PFSK-1 (cell line): ENCODE measurements around the gene ACADVL.

Source experiments
- POLR2AphosphoS5 ChIP-seq: IDR thresholded peaks from 2 replicates; pipeline ENCODE4 v1.6.1; 2012; ENCODE audit warnings: low read depth, mild to moderate bottlenecking, control low read depth, low read length, moderate library complexity
- SIN3A ChIP-seq: IDR thresholded peaks from 2 replicates; pipeline ENCODE4 v1.6.1; 2012; ENCODE audit warnings: mild to moderate bottlenecking, low read length, moderate library complexity, borderline replicate concordance; ENCODE audit not compliant: insufficient read depth
- TF ChIP-seq, protein P1 (sequence below), 2 experiments: IDR thresholded peaks; 2 replicates each; pipeline versions ENCODE4 v1.6.1 to v1.8.0; 2011 to 2012; ENCODE audit warnings: low read depth in 2 of 2, low read length in 2 of 2, control low read depth in 1 of 2, inconsistent platforms in 1 of 2, mild to moderate bottlenecking in 1 of 2, moderate library complexity in 1 of 2; ENCODE audit not compliant: insufficient read depth in 1 of 2

DNA sequence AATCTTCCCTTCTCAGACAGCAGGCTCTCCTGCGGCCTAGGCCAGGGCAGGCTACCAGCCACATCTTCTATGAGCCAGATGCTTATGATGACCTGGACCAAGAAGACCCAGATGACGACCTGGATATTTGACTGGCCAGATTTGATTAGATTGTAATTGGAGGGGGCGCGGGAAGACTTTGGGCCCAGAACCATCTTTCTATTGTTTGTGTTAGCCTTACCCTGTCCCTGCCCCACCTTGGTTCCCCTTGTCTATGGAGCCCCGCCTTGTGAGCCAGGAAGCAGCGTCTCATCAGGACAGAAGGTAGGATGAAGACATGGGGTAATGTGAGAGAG is 39.8 kb downstream of the ACADVL start:
- TF ChIP-seq SIN3A (no peak), POLR2AphosphoS5 (no peak)
- TF ChIP-seq, protein P1, sequence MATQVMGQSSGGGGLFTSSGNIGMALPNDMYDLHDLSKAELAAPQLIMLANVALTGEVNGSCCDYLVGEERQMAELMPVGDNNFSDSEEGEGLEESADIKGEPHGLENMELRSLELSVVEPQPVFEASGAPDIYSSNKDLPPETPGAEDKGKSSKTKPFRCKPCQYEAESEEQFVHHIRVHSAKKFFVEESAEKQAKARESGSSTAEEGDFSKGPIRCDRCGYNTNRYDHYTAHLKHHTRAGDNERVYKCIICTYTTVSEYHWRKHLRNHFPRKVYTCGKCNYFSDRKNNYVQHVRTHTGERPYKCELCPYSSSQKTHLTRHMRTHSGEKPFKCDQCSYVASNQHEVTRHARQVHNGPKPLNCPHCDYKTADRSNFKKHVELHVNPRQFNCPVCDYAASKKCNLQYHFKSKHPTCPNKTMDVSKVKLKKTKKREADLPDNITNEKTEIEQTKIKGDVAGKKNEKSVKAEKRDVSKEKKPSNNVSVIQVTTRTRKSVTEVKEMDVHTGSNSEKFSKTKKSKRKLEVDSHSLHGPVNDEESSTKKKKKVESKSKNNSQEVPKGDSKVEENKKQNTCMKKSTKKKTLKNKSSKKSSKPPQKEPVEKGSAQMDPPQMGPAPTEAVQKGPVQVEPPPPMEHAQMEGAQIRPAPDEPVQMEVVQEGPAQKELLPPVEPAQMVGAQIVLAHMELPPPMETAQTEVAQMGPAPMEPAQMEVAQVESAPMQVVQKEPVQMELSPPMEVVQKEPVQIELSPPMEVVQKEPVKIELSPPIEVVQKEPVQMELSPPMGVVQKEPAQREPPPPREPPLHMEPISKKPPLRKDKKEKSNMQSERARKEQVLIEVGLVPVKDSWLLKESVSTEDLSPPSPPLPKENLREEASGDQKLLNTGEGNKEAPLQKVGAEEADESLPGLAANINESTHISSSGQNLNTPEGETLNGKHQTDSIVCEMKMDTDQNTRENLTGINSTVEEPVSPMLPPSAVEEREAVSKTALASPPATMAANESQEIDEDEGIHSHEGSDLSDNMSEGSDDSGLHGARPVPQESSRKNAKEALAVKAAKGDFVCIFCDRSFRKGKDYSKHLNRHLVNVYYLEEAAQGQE (IDR thresholded peaks at IDR 0.05; ENCODE audit: insufficient read depth in 1 of 2, low read depth in 2 of 2, low read length in 2 of 2), result no peak
